Fibroblast of the aortic adventitia (primary cell): ENCODE data around the gene ZFP69B. TPM values are rescaled to one million over a fixed set of nuclear protein-coding genes. Genes with fewer than 3 reads are reported as not detected.
A peak's percentile ranks its signal among the peaks of the same experiment; 100 is the strongest.

Experiments used
- DNase-seq: peaks from one replicate; pipeline ENCODE4 v3.0.0-alpha.2; 2010; ENCODE audit warnings: low read depth
- H3K4me3 ChIP-seq: 2 replicates; pipeline ENCODE4 v1.5.1; 2011; ENCODE audit warnings: low read depth, mild to moderate bottlenecking, control low read depth, low read length, moderate library complexity
- total RNA-seq: library from RNA; depleted of rRNA; stranded (reverse); fragments of >200 nt; gene quantifications from 2 replicates; pipeline ENCODE4 v1.2.3, GENCODE V29; 2012; ENCODE audit warnings: low replicate concordance
- TF ChIP-seq, protein P1 (sequence below): IDR thresholded peaks from 2 replicates; pipeline ENCODE4 v1.5.1; 2011; ENCODE audit warnings: mild to moderate bottlenecking, low read length, control low read depth, inconsistent platforms; ENCODE audit not compliant: insufficient read depth

Gene ZFP69B
- total RNA-seq, 1 donor = 6.1 TPM

DNA sequence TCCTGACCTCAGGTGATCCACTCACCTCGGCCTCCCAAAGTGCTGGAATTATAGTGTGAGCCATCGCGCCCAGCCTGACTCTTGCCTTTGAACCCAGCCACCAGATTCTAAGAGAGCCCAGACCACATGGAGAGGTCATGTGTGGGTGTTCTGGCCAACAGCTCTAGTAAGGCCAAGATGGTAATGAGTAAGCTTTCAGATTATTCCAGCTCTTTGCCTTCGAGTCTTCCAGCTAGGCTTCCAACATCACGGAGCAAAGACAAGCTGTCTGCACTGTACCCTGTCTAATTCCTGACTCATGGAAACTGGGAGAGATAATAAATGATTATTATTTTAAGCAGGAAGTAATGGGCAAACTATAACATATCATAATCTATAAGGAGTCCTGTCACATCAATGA is 14.8 kb upstream of the ZFP69B start:
- peak; percentile 81 for DNase-seq
- H3K4me3 ChIP-seq = no peak overlapping the region
- TF ChIP-seq, protein P1, sequence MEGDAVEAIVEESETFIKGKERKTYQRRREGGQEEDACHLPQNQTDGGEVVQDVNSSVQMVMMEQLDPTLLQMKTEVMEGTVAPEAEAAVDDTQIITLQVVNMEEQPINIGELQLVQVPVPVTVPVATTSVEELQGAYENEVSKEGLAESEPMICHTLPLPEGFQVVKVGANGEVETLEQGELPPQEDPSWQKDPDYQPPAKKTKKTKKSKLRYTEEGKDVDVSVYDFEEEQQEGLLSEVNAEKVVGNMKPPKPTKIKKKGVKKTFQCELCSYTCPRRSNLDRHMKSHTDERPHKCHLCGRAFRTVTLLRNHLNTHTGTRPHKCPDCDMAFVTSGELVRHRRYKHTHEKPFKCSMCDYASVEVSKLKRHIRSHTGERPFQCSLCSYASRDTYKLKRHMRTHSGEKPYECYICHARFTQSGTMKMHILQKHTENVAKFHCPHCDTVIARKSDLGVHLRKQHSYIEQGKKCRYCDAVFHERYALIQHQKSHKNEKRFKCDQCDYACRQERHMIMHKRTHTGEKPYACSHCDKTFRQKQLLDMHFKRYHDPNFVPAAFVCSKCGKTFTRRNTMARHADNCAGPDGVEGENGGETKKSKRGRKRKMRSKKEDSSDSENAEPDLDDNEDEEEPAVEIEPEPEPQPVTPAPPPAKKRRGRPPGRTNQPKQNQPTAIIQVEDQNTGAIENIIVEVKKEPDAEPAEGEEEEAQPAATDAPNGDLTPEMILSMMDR = no peak

DNA sequence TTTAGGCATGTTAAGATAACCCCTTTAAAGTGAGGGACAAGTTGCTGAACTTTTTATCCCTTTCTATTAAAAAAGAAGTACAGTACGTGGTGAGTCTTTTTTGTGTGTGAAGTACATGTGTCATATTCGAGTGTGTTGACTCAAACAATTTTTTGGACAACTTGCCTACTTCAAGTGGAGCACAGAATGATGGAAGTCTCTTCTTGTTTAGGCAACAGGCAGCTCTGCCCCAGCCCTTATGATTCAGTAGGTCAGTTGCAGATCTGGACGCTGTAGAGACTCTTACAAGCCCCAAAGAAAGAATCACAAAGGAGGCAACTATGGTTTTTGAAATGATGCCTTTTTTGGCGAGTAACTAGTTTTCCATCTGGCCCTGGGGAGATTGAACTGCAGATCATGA is 14.4 kb upstream of the ZFP69B start:
- TF ChIP-seq, protein P1 = no peak
- H3K4me3 ChIP-seq = no peak overlapping the region
- peak; percentile 73 for DNase-seq

- no peak overlapping the region for H3K4me3 ChIP-seq
- TF ChIP-seq, protein P1 = peak; percentile 51
- DNase-seq = peak; percentile 24
Measured at GRCh38 chr1:40438391-40439015, 11.8 kb upstream of the ZFP69B start.

- no peak overlapping the region for H3K4me3 ChIP-seq
- no peak for DNase-seq
- TF ChIP-seq, protein P1 = no peak
Measured at GRCh38 chr1:40439247-40439646, 11.0 kb upstream of the ZFP69B start.

DNA sequence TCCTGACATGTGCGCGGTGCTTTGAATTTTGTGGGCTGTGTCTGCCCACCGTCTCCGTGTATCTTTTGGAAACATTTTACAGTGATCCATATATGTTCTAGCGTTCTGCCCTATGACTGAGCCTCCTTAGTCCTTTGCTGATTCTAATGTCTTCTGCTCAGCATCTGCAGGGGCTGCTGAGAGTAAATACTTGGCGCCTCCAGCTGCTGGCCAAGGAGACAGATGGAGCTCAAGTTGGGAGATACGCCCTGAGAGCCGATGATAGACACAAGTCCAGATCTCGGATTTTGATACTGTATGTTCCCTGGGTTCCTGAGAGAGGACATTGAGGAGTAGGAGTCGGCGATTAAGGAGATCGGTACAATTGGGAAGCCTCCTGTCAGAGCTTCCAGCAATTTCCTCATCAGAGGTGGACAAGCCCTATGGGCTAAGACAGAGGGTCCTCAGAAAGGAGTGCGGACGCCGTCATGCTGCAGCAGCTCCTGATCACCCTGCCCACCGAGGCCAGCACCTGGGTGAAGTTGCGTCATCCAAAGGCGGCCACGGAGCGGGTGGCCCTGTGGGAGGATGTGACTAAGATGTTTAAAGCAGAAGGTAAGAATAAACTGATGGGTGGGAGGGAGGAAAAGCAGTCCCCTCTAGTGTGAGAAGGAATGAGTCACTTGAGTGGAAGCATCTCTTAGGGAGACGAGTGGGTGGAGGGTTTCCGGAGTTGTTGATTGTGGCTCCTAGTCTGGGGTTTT is 390 bp downstream of the ZFP69B start:
- peak; percentile 48 for DNase-seq
- TF ChIP-seq, protein P1 = no peak
- H3K4me3 ChIP-seq = peak overlapping the region; percentile 80

GRCh38 chr1:40451238-40451585 is 936 bp downstream of the ZFP69B start:
- peak overlapping the region; percentile 80 for H3K4me3 ChIP-seq

More at GRCh38 chr1:40451238-40451585, 936 bp downstream of the ZFP69B start:
- no peak for DNase-seq
- TF ChIP-seq, protein P1 = no peak
